HepG2 (cell line): Measurements from ENCODE around the gene RPSA. TPM values are rescaled to one million over a fixed set of nuclear protein-coding genes. Genes with fewer than 3 reads are reported as not detected.

ENCODE experiments used
- CBX1 ChIP-seq: IDR thresholded peaks from one replicate; pipeline ENCODE4 v1.6.1; 2016; ENCODE audit warnings: antibody characterized with exemption, low read depth
- FOXP1 ChIP-seq, 2 experiments: fragments of 450-650 bp in 1 of 2; IDR thresholded peaks; 2 replicates each; pipeline ENCODE4 v1.6.1; 2017 to 2018; ENCODE audit warnings: antibody characterized with exemption in 1 of 2
- GTF3A ChIP-seq: sonication (generic); formaldehyde crosslinking; conservative IDR thresholded peaks from 2 replicates; pipeline ENCODE4 v1.4.0; 2020; ENCODE audit warnings: mild to moderate bottlenecking, missing genetic modification reagents
- PHB2 ChIP-seq: fragments of 450-650 bp; IDR thresholded peaks from 2 replicates; pipeline ENCODE4 v1.6.1; 2018; ENCODE audit not compliant: partially characterized antibody
- POLR2AphosphoS2 ChIP-seq: IDR thresholded peaks from 2 replicates; pipeline ENCODE4 v1.6.1; 2011; ENCODE audit warnings: low read depth, low read length, improper control_type of control experiment
- RBAK ChIP-seq: sonication (generic); formaldehyde crosslinking; IDR thresholded peaks from 2 replicates; pipeline ENCODE4 v1.5.1; 2020; ENCODE audit warnings: mild to moderate bottlenecking, missing genetic modification reagents
- TRIM24 ChIP-seq: sonication (generic); formaldehyde crosslinking; IDR thresholded peaks from 2 replicates; pipeline ENCODE4 v1.8.0; 2022; ENCODE audit warnings: mild to moderate bottlenecking, missing genetic modification reagents
- ZBTB20 ChIP-seq: sonication (generic); formaldehyde crosslinking; IDR thresholded peaks from 2 replicates; pipeline ENCODE4 v1.8.1; 2023; ENCODE audit warnings: missing genetic modification reagents, low read depth, mild to moderate bottlenecking, borderline replicate concordance
- ZFYVE20 ChIP-seq: sonication (generic); formaldehyde crosslinking; IDR thresholded peaks from 2 replicates; pipeline ENCODE4 v1.8.0; 2023; ENCODE audit warnings: low read depth, mild to moderate bottlenecking, moderate library complexity, missing genetic modification reagents, borderline replicate concordance
- ZNF33A ChIP-seq: sonication (generic); formaldehyde crosslinking; IDR thresholded peaks from 2 replicates; pipeline ENCODE4 v1.5.1; 2020; ENCODE audit warnings: missing genetic modification reagents, mild to moderate bottlenecking, moderate library complexity, borderline replicate concordance
- ZNF598 ChIP-seq: sonication (generic); formaldehyde crosslinking; IDR thresholded peaks from 2 replicates; pipeline ENCODE4 v1.5.1; 2020; ENCODE audit warnings: mild to moderate bottlenecking, missing genetic modification reagents, borderline replicate concordance
- ZSCAN30 ChIP-seq: sonication (generic); formaldehyde crosslinking; IDR thresholded peaks from 2 replicates; pipeline ENCODE4 v1.5.0; 2020; ENCODE audit warnings: mild to moderate bottlenecking, missing genetic modification reagents
- polyA plus RNA-seq, 8 experiments: library from polyadenylated mRNA; depleted of rRNA in 3 of 8; stranded (reverse) in 7 of 8; unstranded in 1 of 8; fragments of >200 nt; fragmentation: Illumina TruSeq in 4 of 8; extraction: Trizol in 4 of 8; gene quantifications; 2 replicates each; pipeline versions ENCODE4 v1.2.1 to v1.2.3, GENCODE V29; 2011 to 2016; ENCODE audit warnings: low read depth in 4 of 8, missing spikeins in 1 of 8, mixed read lengths in 1 of 8; ENCODE audit not compliant: insufficient read depth in 1 of 8
- total RNA-seq, 5 experiments: library from RNA; depleted of rRNA; stranded (reverse); fragments of >200 nt; fragmentation: Illumina TruSeq; extraction: Trizol; gene quantifications; 2 replicates each; pipeline ENCODE4 v1.2.3, GENCODE V29; 2016; ENCODE audit warnings: low read depth in 1 of 5
- TF ChIP-seq, protein P1 (sequence below): sonication (generic); formaldehyde crosslinking; IDR thresholded peaks from 2 replicates; pipeline ENCODE4 v1.4.0; 2020; ENCODE audit warnings: low read depth, missing genetic modification reagents
- TF ChIP-seq, protein P2 (sequence below): IDR thresholded peaks from 2 replicates; pipeline ENCODE4 v1.6.1; 2016; ENCODE audit warnings: low read depth, borderline replicate concordance
- TF ChIP-seq, protein P3 (sequence below), 2 experiments: sonication (generic) in 1 of 2; formaldehyde crosslinking in 1 of 2; IDR thresholded peaks; 2 replicates each; pipeline versions ENCODE4 v1.4.0 to v1.6.1; 2016 to 2020; ENCODE audit warnings: borderline replicate concordance in 1 of 2, low read depth in 1 of 2, mild to moderate bottlenecking in 1 of 2, missing genetic modification reagents in 1 of 2
- TF ChIP-seq, protein P4 (sequence below): sonication (generic); formaldehyde crosslinking; IDR thresholded peaks from 2 replicates; pipeline ENCODE4 v1.4.0; 2020; ENCODE audit warnings: missing genetic modification reagents
- TF ChIP-seq, protein P5 (sequence below): sonication (generic); formaldehyde crosslinking; IDR thresholded peaks from 2 replicates; pipeline ENCODE4 v1.5.0; 2020; ENCODE audit warnings: missing genetic modification reagents

RPSA gene
- total and polyA plus RNA-seq, 2 of the 13 experiments (the other 11 are each of a cell fraction or from before 2014, with no cell fraction given): 1,683 to 3,226 TPM

DNA sequence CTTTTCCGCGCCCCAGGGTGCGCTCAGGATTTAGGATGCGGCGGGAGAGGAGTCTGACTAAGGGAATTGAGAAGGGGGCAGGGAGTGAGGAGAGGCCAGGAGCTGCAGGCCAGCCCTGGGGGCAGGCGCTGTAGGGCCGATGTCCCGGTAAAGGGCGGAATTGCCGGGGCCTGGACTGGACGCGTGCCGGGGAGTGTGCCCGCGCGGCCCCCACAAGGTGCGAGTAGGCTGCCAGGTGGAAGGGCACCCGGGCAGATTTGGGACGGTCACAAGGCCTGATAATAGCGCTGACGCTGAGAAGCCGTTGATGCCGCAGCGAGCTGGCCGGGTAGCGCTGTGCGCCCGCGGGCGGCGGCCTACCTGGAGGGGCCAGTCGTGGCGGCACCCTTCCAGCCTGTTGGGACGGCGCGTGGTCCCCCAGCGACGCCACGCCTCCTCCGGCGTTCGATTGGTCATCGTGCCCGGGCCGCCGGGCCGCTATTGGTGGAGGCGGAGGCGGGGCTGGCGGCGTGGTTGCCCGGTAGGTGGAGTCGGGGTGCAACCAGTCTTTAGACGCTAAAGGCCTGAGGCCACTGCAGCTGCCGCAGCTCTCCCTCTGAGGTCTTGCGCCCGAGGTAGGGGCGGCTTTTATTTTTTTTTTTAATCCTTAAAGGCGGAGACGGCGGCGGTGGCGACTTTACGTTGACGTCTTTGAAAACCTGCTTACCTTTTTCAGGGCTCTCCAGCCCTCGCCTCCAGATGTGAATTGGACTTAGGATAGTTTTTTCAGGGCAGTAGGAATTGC, 22.4 kb upstream of the RPSA start (continued):
- TF ChIP-seq FOXP1 (IDR thresholded peaks at IDR 0.05) (no peak), FOXP1 (CRISPR knock-in tag; IDR thresholded peaks at IDR 0.05) (no peak), ZSCAN30 (CRISPR knock-in tag) (0 out of 2 replicates have a peak, but pooled peaks have one; percentile 24), POLR2AphosphoS2 (no peak), RBAK (CRISPR knock-in tag) (no peak), ZNF598 (CRISPR knock-in tag) (no peak), ZBTB20 (CRISPR knock-in tag) (no peak; the same call in 1 of the 2 replicates), ZNF33A (CRISPR knock-in tag) (no peak), ZFYVE20 (CRISPR knock-in tag) (no peak), GTF3A (CRISPR knock-in tag) (no peak), PHB2 (no peak), CBX1 (peak; percentile 75), TRIM24 (no peak)
- TF ChIP-seq, protein P1, sequence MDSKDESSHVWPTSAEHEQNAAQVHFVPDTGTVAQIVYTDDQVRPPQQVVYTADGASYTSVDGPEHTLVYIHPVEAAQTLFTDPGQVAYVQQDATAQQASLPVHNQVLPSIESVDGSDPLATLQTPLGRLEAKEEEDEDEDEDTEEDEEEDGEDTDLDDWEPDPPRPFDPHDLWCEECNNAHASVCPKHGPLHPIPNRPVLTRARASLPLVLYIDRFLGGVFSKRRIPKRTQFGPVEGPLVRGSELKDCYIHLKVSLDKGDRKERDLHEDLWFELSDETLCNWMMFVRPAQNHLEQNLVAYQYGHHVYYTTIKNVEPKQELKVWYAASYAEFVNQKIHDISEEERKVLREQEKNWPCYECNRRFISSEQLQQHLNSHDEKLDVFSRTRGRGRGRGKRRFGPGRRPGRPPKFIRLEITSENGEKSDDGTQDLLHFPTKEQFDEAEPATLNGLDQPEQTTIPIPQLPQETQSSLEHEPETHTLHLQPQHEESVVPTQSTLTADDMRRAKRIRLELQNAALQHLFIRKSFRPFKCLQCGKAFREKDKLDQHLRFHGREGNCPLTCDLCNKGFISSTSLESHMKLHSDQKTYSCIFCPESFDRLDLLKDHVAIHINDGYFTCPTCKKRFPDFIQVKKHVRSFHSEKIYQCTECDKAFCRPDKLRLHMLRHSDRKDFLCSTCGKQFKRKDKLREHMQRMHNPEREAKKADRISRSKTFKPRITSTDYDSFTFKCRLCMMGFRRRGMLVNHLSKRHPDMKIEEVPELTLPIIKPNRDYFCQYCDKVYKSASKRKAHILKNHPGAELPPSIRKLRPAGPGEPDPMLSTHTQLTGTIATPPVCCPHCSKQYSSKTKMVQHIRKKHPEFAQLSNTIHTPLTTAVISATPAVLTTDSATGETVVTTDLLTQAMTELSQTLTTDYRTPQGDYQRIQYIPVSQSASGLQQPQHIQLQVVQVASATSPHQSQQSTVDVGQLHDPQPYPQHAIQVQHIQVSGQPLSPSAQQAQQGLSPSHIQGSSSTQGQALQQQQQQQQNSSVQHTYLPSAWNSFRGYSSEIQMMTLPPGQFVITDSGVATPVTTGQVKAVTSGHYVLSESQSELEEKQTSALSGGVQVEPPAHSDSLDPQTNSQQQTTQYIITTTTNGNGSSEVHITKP (CRISPR knock-in tag): peak; percentile 17; the same call in 1 of the 2 replicates
- TF ChIP-seq, protein P2, sequence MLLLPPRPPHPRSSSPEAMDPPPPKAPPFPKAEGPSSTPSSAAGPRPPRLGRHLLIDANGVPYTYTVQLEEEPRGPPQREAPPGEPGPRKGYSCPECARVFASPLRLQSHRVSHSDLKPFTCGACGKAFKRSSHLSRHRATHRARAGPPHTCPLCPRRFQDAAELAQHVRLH: 0 out of 2 replicates have a peak, but pooled peaks have one; percentile 46
- TF ChIP-seq, protein P3, sequence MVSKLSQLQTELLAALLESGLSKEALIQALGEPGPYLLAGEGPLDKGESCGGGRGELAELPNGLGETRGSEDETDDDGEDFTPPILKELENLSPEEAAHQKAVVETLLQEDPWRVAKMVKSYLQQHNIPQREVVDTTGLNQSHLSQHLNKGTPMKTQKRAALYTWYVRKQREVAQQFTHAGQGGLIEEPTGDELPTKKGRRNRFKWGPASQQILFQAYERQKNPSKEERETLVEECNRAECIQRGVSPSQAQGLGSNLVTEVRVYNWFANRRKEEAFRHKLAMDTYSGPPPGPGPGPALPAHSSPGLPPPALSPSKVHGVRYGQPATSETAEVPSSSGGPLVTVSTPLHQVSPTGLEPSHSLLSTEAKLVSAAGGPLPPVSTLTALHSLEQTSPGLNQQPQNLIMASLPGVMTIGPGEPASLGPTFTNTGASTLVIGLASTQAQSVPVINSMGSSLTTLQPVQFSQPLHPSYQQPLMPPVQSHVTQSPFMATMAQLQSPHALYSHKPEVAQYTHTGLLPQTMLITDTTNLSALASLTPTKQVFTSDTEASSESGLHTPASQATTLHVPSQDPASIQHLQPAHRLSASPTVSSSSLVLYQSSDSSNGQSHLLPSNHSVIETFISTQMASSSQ (IDR thresholded peaks at IDR 0.05; ENCODE audit: low read depth): no peak
- TF ChIP-seq, protein P3 (CRISPR knock-in tag; IDR thresholded peaks at IDR 0.05; ENCODE audit: borderline replicate concordance): 0 out of 2 replicates have a peak, but pooled peaks have one; percentile 40
- TF ChIP-seq, protein P4, sequence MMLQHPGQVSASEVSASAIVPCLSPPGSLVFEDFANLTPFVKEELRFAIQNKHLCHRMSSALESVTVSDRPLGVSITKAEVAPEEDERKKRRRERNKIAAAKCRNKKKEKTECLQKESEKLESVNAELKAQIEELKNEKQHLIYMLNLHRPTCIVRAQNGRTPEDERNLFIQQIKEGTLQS (CRISPR knock-in tag): peak; percentile 13; the same call in 1 of the 2 replicates
- TF ChIP-seq, protein P5, sequence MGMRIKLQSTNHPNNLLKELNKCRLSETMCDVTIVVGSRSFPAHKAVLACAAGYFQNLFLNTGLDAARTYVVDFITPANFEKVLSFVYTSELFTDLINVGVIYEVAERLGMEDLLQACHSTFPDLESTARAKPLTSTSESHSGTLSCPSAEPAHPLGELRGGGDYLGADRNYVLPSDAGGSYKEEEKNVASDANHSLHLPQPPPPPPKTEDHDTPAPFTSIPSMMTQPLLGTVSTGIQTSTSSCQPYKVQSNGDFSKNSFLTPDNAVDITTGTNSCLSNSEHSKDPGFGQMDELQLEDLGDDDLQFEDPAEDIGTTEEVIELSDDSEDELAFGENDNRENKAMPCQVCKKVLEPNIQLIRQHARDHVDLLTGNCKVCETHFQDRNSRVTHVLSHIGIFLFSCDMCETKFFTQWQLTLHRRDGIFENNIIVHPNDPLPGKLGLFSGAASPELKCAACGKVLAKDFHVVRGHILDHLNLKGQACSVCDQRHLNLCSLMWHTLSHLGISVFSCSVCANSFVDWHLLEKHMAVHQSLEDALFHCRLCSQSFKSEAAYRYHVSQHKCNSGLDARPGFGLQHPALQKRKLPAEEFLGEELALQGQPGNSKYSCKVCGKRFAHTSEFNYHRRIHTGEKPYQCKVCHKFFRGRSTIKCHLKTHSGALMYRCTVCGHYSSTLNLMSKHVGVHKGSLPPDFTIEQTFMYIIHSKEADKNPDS (CRISPR knock-in tag): 0 out of 2 replicates have a peak, but pooled peaks have one; percentile 13
